Measurements from ENCODE around the gene HERC3.

Gene HERC3

GRCh38 chr4:88722828-88723227 is 130.5 kb downstream of the HERC3 start:
- DNase-seq = no peak

- DNase-seq = no peak
These were observed 132.1 kb downstream of the HERC3 start for GRCh38 chr4:88724406-88724805.

- DNase-seq = no peak
These were observed 132.9 kb downstream of the HERC3 start for GRCh38 chr4:88725143-88725542.

GRCh38 chr4:88725986-88726385 is 133.7 kb downstream of the HERC3 start:
- no peak for DNase-seq

GRCh38 chr4:88728146-88728545 is 135.9 kb downstream of the HERC3 start:
- DNase-seq = no peak

- no peak for DNase-seq
These were observed 137.0 kb downstream of the HERC3 start for GRCh38 chr4:88729146-88729760.

GRCh38 chr4:88730811-88731210 is 138.5 kb downstream of the HERC3 start:
- no peak for DNase-seq

- no peak for DNase-seq
These were observed 139.1 kb downstream of the HERC3 start for GRCh38 chr4:88731381-88731780.

- no peak for DNase-seq
These were observed 140.6 kb downstream of the HERC3 start for GRCh38 chr4:88732714-88733368.

- DNase-seq = no peak
These were observed 142.2 kb downstream of the HERC3 start for GRCh38 chr4:88734403-88734949.

- DNase-seq = no peak
These were observed 143.3 kb downstream of the HERC3 start for GRCh38 chr4:88735564-88735963.

GRCh38 chr4:88736264-88736663 is 144.0 kb downstream of the HERC3 start:
- no peak for DNase-seq

- no peak for DNase-seq
These were observed 145.1 kb downstream of the HERC3 start for GRCh38 chr4:88737307-88737941.

GRCh38 chr4:88738180-88738579 is 145.9 kb downstream of the HERC3 start:
- no peak for DNase-seq

- no peak for DNase-seq
These were observed 150.3 kb downstream of the HERC3 start for GRCh38 chr4:88742561-88742960.

GRCh38 chr4:88743696-88744095 is 151.4 kb downstream of the HERC3 start:
- DNase-seq = no peak

GRCh38 chr4:88744609-88745008 is 152.3 kb downstream of the HERC3 start:
- no peak for DNase-seq

- no peak for DNase-seq
These were observed 152.9 kb downstream of the HERC3 start for GRCh38 chr4:88745175-88745574.

- no peak for DNase-seq
These were observed 153.4 kb downstream of the HERC3 start for GRCh38 chr4:88745581-88746163.

- no peak for DNase-seq
These were observed 153.9 kb downstream of the HERC3 start for GRCh38 chr4:88746206-88746605.

- no peak for DNase-seq
These were observed 155.1 kb downstream of the HERC3 start for GRCh38 chr4:88747351-88747750.

- no peak for DNase-seq
These were observed 158.1 kb downstream of the HERC3 start for GRCh38 chr4:88750369-88750768.

GRCh38 chr4:88751258-88752075 is 159.2 kb downstream of the HERC3 start:
- DNase-seq = no peak
